HG02623 (cell line): ENCODE data around the gene TMTC2.
"Not testable (repeated sequence)": the region's sequence is repeated elsewhere in the genome, so short reads cannot be mapped to it uniquely, and the experiment has no call there.

Source experiments
- ATAC-seq: cut with Tn5 transposase; IDR thresholded peaks from one replicate; pipeline ENCODE4 v1.9.1; 2021; ENCODE audit warnings: moderate library complexity; ENCODE audit not compliant: unreplicated experiment

TMTC2 gene

DNA sequence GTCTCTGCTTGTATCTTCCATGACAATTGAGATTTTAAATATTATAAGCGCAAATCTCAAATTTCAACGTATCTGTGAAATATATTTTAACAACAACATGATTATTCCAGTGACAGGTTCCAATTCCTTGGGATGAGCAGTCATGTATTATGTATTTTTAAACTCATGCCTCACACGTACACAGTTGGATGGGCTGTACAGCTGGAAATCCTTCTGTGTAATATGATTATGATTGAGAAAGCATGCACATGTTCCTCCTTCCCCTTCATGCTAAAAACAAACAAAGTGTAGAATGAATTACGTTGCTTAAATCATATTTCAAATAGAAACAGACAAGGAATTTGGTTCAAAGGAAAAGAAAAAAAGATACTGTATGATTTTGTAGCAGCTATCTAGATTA is 428.3 kb downstream of the TMTC2 start:
- ATAC-seq, result no peak

DNA sequence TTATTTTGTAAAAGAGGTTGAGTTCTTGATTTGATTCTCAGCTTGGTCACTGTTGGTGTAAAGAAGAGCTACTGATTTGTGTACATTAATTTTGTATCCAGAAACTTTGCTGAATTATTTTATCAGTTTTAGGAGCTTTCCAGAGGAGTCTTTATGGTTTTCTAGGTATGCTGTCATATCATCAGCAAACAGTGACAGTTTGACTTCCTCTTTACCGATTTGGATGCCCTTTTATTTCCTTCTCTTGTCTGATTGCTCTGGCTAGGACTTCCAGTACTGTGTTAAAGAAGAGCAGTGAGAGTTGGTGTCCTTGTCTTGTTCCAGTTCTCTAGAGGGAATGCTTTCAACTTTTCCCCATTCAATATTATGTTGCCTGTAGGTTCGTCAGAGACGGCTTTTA is 431.2 kb downstream of the TMTC2 start:
- ATAC-seq, result not testable (repeated sequence)

DNA sequence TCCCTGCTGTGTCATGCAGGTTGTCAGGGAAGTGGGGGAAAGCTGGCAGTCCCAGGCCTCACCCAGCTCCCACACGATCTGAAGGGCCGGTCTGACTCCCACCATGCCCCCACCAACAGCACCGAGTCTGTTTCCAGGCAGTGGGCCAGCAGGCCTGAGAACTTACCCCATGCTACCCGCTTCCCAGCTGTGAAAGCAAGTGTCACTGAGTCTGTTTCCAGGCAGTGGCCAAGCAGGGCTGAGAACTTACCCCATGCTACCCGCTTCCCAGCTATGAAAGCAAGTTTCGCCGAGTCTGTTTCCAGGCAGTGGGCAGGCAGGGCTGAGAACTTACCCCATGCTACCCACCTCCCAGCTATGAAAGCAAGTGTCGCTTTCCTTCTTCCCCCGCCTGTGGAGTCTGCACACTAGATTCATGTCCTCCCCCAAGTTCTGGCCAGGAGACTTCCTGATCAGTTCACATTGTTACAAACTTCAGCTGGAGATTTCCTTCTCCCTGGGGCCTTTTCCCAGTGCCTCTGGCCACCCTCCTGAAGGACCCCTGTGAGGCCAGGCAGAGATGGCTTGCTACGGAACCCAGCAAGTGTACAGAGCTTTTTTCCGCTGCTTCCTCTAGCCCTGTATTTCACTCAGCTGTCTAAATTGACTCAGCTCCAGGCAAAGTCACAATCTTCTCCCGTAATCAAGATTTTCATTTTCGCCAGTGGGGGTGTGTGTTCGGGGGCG is 435.4 kb downstream of the TMTC2 start:
- ATAC-seq, result no peak

DNA sequence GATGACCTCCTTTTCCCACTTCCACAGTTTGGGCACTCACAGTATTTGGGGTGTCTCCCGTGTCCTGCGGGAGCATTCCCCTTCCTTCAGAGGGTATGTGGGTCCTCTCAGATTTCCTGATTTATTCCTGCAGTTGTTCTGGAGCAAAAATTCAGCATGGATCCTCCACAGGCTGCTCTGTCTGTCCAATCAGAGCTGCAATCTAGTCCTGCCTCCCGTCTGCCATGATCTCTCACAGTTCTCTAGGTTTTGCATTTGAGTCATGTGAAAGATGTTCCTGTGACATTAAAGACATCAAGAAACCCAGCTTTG is 435.9 kb downstream of the TMTC2 start:
- no peak for ATAC-seq

DNA sequence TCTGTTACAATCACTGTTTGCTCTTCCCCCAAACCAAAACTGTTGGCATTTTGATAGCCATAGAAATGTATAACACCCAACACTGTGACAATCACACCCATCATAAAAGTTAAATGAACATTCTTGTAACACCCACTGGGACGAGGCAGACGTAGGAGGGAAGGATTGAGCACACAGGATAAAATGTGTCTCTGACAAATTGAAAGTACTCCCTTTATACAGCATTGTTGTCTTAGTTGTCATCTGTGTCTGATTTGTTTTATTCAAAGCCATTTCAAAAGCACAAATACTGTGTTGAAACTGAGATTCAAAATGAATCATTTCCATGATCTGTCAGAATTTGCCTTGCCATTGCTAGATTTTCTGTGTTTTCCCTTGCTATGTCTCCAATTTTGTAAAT is 436.3 kb downstream of the TMTC2 start:
- no peak for ATAC-seq

DNA sequence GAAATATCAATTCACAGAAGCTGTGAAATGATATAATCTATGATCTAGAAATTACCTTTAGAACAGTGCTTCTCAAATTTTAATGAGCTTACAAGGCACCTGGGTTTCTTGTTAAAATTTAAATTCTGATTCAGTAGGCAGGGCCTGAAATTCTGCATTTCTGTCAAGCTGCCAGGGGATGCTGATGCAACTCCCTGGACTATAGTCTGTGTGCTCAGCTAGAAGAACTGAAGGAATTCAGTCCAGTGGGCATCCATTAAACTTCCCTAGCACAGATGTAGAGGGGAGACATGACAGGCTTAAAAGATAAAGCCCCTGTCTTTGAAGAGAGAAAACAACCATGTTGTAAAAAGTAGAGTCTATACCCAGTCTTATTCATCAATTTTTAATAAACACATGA is 441.8 kb downstream of the TMTC2 start:
- ATAC-seq, result no peak

DNA sequence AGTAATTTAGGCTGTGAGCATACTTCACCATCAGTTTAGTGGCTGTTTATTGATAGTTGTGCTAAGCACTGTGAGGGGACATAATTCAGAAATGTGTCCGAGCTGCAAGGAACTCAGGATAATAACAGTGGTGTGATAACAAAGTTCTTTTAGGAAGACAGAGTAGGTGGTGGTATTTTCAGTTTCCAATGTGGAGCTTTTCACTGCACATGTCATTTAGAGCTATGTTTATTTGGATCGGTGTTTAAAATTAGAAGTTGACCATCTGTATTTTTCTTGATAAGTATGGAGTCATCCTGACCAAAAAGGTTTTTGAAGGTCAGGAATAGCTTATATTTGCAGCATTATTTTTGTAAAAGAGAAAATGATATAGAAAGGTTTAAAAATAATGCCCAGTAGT is 443.5 kb downstream of the TMTC2 start:
- ATAC-seq, result no peak

DNA sequence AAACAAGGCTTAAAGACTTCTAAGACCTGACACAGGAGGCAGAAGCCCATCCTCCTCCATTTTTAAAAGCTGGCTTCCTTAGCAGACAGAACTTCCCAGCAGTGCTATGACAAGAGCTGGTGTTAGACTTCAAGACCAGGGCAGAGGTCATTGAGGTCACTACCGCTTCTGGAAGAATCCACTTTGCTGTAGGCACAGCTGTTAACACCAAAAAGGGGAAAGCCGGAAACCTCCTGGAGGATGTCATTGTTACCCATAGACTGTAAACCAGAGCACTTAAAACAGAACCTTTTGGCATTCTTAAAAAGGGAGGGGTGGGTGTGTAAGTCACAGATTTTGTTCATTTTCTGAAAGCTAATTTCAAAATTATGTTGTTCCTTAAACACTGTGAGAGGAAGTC is 445.7 kb downstream of the TMTC2 start:
- ATAC-seq, result no peak

DNA sequence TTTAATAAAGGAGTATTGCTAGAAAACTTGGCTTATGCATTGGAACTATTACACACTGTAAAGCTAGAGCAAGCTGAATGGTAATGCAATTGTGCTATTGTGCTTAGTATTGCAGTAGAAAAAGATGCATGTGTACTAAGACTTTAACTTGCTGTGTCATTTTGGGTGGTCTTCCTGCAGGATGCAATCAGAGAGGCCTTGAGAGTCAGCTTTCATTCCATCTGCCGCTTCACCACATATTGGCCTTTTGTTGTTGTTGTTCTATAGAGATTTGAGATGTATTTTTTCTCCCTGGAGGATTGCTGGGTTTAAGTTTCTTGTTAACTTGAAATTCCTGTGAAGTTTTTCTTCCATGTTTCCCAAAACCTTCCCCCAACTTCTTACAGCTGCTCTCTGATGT is 449.7 kb downstream of the TMTC2 start:
- ATAC-seq, result no peak

DNA sequence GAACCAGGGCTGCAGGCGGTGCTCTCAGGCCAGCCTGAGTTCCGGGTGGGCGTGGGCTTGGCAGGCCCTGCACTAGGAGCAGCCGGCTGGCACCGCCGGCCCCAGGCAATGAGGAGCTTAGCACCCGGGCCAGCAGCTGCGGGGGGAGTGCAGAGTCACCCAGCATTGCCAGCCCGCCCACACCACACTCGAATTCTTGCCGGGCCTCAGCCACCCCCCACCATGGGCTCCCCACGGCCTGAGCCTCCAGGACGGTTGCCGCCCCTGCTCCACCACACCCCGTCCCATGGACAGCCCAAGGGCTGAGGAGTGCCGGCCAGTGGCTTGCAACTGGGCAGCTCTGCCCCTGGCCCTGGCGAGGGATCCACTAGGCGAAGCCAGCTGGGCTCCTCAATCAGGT is 453.4 kb downstream of the TMTC2 start:
- ATAC-seq, result no peak

DNA sequence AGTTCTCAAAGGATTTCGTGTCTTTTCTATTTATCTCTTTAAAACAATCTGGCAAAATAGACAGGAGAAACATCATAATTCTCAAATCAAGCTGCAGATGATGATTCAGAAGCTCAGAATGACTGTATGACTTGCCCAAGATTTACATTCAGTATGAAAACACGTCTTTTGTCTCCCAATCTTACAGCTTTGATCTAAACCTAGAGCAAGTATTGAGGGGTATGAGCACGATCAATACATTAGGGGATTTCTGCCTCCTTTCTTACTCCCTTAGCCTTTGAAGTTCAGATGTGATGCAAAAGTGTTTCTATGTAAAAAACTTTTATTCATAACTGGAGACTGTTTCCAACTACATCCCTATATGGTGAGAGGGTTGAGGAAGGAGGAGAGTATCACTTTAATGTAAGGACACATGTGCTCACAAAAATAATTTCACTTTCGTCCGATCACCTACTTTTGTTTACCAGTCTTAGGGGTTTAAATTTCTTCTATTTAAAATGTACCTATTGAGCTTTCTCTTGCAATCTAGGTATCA is 454.8 kb downstream of the TMTC2 start:
- no peak for ATAC-seq

DNA sequence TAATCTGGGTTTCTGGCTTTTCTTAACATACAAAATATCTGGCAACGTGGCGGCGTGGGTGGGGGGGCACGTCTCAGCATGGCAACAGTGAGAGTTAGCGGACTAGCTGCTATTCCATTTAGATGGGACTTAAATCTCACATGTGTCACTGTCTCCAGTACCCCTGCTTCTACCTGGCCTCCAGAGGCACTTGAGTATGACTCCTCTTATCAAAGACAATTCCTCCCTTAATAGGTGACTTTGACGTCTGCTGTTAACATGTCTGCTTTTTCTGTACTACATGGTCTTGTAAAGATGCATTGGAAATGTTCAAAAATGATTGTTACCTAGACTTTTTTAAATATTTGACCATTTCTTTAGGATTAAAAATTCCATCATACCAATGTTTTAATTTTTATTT is 456.2 kb downstream of the TMTC2 start:
- ATAC-seq, result no peak

DNA sequence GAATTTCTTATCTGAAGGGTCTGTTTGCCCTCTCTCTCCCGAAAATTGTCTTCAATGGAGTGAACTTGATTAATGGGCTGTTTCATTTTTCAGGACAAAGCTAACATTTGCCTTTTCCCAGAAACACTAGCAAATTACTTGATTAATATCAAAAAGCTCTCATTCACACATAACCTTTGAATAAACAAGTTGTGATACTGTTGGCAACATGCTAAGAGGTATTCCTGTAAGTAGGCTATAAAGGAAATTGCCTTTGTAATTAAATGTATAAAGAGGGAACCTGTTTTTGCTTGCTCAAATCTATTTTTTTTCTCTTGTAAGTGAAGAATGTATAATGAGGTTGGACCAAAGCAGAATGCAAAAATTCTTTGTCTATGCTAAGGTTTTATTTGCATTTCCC is 457.2 kb downstream of the TMTC2 start:
- no peak for ATAC-seq

DNA sequence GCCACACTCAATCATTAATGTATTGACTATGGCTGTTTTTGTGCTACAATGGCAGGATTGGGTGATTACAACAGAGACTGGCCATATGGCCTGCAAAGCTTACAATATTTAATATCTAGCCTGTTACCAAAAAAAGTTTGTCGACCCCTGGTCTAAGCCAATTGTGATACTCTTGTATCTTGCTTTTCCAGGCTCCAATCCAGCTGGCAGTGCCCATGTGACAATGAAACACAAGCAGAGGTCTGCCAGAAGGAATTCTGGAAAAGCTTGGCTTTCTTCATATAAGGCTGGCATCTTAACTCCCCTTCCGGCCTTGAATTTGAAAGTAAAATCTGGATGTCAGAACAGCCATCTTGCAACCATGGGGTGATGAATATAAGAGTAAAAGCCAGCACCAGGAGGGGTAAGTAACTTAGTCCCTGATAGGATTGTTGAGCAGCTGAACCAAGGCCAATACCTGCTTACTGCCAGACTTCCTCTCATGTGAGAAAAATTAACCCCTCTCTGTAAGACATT is 458.7 kb downstream of the TMTC2 start:
- no peak for ATAC-seq

DNA sequence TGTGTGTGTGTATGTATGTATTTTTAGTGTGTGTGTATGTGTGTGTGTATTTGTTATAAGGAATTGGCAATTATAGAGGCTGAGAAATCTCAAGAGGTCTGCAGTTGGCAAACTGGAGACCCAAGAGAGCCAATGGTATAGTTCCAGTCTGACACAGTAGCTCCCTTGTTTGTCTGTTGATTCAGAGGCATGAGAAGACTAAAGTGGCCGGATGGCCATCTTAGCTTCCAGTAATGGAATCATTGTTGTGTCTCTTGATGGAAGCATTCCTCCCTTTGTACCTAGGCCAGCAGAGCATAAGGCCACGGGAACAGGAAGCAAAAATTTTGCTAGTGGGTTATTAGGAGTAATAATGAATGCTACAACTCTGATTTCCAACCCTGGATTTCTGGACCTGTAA is 460.6 kb downstream of the TMTC2 start:
- no peak for ATAC-seq

DNA sequence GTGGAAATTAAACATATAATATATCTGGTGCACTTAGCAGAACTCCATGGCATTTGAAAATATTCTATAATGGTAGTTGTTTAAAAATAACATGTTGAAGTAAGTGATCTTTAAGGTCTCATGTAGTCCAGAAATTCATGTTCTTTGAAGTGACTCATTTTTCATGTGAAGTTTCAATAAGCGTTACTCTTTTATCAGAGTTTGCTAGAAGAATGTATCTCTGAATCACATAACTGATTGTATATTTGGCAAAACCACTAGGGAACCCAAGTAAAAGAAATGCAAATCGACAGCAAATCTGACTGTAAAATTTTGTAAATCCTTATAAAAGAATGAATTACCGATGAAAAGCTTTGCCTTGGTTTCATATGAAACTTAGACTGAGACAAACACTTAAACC is 463.3 kb downstream of the TMTC2 start:
- no peak for ATAC-seq

DNA sequence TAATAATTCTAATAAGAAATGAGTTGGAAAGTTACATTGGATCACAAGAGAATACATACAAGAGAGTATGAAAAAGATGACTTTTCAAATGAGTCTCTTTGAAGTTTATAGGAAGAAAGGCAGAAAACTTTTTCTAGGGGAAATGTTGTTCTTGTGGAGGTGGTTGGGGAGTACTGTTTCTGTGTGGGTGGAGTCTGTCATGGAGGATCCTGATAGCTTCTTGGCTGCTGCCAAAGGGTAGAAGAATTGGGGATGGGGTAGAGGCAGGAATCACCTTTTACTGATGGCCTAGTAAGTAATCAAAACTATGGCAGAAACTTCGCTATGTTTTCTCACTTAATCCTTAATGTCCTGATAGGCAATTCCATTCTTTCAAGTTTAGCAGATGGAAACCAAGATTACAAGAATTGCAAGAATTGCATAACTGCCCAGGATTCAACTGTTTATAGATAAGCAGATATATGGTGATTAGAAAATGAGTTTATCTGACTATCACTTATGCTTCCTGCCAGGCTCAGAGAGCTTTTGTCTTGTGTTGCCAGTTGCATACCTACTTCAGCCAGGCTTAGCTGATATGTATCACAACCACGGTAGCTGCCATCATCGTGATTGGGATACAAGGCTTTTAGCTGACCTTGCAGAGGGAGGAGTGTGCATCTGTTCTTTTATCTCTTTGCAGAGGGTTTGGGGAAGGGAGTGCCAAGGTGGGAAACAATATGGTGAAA is 463.9 kb downstream of the TMTC2 start:
- no peak for ATAC-seq

DNA sequence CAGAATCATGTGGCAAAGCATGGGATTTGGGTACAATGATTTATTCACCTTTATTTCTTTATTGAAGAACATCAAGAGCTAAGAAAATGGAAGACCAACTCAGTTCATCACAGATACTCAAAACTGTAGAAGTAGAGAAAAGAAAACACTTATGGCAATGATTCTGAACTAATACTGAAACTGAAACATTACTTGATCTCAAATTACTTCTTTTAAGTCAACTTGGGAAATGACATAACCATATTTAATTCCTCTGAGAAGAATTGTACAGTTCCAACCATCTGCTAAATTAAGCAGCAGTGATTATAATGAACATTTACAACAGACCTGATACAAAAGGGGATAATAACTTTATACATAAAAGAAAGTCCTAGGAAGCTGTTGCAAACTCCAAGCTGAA is 466.5 kb downstream of the TMTC2 start:
- ATAC-seq, result no peak

DNA sequence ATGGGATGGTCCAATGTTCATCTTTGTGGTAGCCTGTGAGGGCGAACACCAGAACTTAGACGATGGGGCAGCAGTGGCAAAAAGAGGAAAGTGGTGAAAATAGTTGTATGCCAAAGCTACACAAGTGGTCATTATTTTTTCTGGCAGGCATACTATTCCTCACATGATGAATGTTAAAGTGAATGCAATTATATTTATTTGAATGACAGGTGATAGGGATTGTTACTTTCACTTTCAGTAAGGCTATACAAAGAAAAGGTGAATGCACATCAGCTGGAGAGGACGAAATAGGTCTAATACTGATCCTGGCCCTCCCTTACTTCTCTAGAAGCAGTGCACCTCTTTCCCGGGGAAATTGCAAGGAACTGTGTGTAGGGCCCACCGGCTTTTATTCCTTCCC is 470.1 kb downstream of the TMTC2 start:
- ATAC-seq, result no peak

DNA sequence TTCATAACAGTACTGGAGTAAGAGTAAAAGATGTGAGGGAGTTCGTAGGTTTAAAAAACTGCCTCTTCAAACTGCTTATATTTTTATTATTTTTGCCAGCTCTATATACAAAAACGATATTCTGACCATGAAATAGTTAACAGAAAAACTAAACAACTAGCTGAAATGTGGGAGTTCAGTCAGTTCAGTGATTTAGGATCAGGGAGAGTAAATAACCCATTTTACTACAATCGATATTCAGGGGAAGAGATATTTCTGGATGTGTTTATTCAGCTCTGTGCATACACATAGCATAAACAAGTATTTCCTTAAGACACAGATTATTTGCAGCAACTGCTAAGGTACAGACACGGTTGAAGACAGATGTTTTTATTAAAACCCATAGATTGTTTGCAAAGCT is 470.9 kb downstream of the TMTC2 start:
- ATAC-seq, result no peak

DNA sequence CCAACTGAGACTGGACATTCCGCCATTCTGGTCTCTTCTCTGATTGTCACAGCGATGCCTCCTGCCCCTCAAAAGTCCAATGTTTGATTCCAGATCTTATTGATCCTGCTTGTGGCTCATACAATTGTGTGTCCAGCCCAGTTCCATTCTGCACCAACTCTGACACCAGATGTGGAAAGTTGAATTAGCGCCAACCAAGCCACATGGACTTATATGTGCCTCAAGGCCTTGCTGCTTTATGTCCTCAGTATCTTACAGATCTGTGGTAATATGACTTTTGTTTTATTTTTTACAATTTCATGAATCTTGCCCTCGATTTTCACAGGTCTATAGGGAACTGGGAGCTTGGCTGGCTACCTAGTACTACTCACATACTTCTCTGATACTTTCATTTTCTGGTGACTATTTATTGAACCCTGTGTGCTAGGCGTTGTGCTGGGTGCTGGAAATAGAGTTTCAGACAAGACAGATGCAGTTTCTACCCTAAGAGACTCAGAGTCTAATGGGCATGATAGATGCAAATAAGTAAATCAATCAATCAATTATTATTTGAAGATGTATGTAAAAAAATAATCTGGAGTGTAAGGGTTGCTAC is 472.0 kb downstream of the TMTC2 start:
- no peak for ATAC-seq

DNA sequence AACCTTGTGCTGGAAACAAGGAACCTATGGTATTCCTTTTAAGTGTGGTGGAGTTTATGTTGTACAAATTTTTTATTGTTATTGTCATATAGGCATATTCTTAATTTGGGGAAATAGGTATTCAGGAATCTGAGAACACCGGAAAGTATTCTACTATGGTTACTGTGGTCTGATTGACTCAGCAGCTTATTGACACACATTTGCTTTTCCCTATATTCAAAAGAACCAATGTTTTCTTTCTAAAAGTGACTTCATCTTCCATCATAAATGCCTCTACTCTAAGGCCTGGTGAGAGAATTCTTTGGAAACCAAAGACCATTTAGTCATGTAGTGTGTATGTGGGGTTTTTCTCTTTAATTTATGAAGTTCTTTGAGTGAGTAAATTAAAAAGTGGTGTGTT is 474.8 kb downstream of the TMTC2 start:
- ATAC-seq, result no peak
